ENCODE measurements around the gene ANKAR.

DNA sequence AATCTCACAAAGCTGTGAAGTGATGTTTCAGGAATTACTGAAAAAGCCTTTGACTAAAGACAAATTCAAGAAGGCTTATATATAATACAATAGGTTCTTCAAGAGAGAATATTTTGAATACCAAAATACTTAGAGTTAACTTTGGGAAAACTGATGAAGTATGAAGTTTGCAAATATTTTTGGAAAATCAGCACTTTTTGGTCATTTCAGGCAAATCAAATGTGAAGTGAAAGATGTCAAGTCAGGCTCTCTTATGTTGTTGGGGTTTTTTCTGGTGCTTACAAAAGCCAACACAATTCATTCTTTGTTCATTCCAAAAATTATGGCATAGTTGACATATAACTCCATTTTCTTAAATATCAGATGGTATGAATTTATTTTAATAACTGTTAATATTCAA is 27.9 kb upstream of the ANKAR start:
- TF ChIP-seq TOX (CRISPR knock-in tag; IDR thresholded peaks at IDR 0.05; ENCODE audit: borderline replicate concordance): no peak
- TF ChIP-seq, protein P1, sequence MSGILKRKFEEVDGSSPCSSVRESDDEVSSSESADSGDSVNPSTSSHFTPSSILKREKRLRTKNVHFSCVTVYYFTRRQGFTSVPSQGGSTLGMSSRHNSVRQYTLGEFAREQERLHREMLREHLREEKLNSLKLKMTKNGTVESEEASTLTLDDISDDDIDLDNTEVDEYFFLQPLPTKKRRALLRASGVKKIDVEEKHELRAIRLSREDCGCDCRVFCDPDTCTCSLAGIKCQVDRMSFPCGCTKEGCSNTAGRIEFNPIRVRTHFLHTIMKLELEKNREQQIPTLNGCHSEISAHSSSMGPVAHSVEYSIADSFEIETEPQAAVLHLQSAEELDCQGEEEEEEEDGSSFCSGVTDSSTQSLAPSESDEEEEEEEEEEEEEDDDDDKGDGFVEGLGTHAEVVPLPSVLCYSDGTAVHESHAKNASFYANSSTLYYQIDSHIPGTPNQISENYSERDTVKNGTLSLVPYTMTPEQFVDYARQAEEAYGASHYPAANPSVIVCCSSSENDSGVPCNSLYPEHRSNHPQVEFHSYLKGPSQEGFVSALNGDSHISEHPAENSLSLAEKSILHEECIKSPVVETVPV (CRISPR knock-in tag; IDR thresholded peaks at IDR 0.05): no peak
- no peak for TF ChIP-seq ARNTL (CRISPR knock-in tag; IDR thresholded peaks at IDR 0.05; ENCODE audit: borderline replicate concordance, low read depth)
- TF ChIP-seq GLIS3 (CRISPR knock-in tag; IDR thresholded peaks at IDR 0.05): no peak
- TF ChIP-seq OSR1 (CRISPR knock-in tag; IDR thresholded peaks at IDR 0.05): no peak
- TF ChIP-seq, protein P2, sequence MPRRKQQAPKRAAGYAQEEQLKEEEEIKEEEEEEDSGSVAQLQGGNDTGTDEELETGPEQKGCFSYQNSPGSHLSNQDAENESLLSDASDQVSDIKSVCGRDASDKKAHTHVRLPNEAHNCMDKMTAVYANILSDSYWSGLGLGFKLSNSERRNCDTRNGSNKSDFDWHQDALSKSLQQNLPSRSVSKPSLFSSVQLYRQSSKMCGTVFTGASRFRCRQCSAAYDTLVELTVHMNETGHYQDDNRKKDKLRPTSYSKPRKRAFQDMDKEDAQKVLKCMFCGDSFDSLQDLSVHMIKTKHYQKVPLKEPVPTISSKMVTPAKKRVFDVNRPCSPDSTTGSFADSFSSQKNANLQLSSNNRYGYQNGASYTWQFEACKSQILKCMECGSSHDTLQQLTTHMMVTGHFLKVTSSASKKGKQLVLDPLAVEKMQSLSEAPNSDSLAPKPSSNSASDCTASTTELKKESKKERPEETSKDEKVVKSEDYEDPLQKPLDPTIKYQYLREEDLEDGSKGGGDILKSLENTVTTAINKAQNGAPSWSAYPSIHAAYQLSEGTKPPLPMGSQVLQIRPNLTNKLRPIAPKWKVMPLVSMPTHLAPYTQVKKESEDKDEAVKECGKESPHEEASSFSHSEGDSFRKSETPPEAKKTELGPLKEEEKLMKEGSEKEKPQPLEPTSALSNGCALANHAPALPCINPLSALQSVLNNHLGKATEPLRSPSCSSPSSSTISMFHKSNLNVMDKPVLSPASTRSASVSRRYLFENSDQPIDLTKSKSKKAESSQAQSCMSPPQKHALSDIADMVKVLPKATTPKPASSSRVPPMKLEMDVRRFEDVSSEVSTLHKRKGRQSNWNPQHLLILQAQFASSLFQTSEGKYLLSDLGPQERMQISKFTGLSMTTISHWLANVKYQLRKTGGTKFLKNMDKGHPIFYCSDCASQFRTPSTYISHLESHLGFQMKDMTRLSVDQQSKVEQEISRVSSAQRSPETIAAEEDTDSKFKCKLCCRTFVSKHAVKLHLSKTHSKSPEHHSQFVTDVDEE (CRISPR knock-in tag; IDR thresholded peaks at IDR 0.05): no peak
- TF ChIP-seq ISL1 (CRISPR knock-in tag; IDR thresholded peaks at IDR 0.05): no peak
- TF ChIP-seq CSDC2 (CRISPR knock-in tag; IDR thresholded peaks at IDR 0.05): no peak
- no peak for TF ChIP-seq ZFP3 (CRISPR knock-in tag; IDR thresholded peaks at IDR 0.05)
- TF ChIP-seq, protein P3, sequence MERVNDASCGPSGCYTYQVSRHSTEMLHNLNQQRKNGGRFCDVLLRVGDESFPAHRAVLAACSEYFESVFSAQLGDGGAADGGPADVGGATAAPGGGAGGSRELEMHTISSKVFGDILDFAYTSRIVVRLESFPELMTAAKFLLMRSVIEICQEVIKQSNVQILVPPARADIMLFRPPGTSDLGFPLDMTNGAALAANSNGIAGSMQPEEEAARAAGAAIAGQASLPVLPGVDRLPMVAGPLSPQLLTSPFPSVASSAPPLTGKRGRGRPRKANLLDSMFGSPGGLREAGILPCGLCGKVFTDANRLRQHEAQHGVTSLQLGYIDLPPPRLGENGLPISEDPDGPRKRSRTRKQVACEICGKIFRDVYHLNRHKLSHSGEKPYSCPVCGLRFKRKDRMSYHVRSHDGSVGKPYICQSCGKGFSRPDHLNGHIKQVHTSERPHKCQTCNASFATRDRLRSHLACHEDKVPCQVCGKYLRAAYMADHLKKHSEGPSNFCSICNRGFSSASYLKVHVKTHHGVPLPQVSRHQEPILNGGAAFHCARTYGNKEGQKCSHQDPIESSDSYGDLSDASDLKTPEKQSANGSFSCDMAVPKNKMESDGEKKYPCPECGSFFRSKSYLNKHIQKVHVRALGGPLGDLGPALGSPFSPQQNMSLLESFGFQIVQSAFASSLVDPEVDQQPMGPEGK (CRISPR knock-in tag; IDR thresholded peaks at IDR 0.05; ENCODE audit: borderline replicate concordance): no peak
- TF ChIP-seq RARB (CRISPR knock-in tag; IDR thresholded peaks at IDR 0.05): no peak

Measured in SK-N-SH treated with all-trans-retinoic acid at 6 μM for 48 hours (cell line).